Lower leg skin (tissue), 4 donors: Measurements from ENCODE around the gene GPATCH2. TPM values are rescaled to one million over a fixed set of nuclear protein-coding genes. Genes with fewer than 3 reads are reported as not detected.

ENCODE experiments used
- DNase-seq, 2 donors: peaks; one replicate each; pipeline ENCODE4 v3.0.0-alpha.2; 2019; ENCODE audit warnings: low spot score in 2 of 2
- H3K4me3 ChIP-seq: fragments of 200-600 bp; sonication (generic); 2 replicates; pipeline ENCODE4 v1.5.1; 2017; ENCODE audit warnings: mild to moderate bottlenecking, low read depth; ENCODE audit not compliant: poor library complexity, severe bottlenecking
- POLR2A ChIP-seq, 2 donors: fragments of 450-650 bp; IDR thresholded peaks; one replicate each; pipeline ENCODE4 v1.6.1; 2016 to 2017; ENCODE audit warnings: antibody characterized with exemption in 2 of 2, mild to moderate bottlenecking in 1 of 2, moderate library complexity in 1 of 2
- WGBS, 2 donors: methylation state at CpG; one replicate each; pipeline ENCODE4 v1.1.5; 2018; 5-methylcytosine and 5-hydroxymethylcytosine counted together
- intact Hi-C: fragments of 100-400 bp; cut with DNase I; formaldehyde crosslinking; loops from one replicate; pipeline ENCODE4 v1.15.0; 2023; ENCODE audit warnings: low total_unique reads
- total RNA-seq, 4 donors: library from RNA; depleted of rRNA; stranded (reverse); fragments of >200 nt; gene quantifications; one replicate each; pipeline ENCODE4 v1.1.0, GENCODE V29; 2016
- TF ChIP-seq, protein P1 (sequence below), 3 donors: fragments of 450-650 bp; IDR thresholded peaks; one replicate each; pipeline ENCODE4 v1.5.1; 2016; ENCODE audit warnings: antibody characterized with exemption in 3 of 3, mild to moderate bottlenecking in 3 of 3, moderate library complexity in 2 of 3

Gene GPATCH2
- total RNA-seq, 4 donors from 2014 or later = 8.7 to 11.7 (median 9.2) TPM

DNA sequence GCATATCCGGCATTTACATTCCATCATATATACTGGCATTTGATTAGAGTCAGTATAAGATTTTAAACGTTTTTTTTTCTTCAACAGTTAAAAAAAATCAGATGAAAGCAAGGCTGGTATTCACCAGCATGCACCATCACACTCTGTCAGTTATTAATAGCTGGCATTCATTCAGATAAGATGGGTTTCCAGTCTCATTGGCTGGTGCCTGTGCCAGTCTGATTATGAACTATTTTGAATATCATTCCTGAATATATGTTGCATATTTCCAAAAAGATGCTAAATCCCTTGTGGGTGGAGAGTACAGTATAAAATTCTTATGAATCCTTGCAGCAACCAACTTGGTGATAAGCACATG, 211.7 kb downstream of the GPATCH2 start:
- DNase-seq = no peak
- 41 to 42% methylated on average over 2 of the region's 2 CpGs for WGBS, 2 donors
- intact Hi-C loops = no loop called here
- TF ChIP-seq, protein P1, sequence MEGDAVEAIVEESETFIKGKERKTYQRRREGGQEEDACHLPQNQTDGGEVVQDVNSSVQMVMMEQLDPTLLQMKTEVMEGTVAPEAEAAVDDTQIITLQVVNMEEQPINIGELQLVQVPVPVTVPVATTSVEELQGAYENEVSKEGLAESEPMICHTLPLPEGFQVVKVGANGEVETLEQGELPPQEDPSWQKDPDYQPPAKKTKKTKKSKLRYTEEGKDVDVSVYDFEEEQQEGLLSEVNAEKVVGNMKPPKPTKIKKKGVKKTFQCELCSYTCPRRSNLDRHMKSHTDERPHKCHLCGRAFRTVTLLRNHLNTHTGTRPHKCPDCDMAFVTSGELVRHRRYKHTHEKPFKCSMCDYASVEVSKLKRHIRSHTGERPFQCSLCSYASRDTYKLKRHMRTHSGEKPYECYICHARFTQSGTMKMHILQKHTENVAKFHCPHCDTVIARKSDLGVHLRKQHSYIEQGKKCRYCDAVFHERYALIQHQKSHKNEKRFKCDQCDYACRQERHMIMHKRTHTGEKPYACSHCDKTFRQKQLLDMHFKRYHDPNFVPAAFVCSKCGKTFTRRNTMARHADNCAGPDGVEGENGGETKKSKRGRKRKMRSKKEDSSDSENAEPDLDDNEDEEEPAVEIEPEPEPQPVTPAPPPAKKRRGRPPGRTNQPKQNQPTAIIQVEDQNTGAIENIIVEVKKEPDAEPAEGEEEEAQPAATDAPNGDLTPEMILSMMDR (IDR thresholded peaks at IDR 0.05) = no peak
- no peak for TF ChIP-seq POLR2A (IDR thresholded peaks at IDR 0.05)
- no peak overlapping the region for H3K4me3 ChIP-seq

- no peak for DNase-seq
- H3K4me3 ChIP-seq = no peak overlapping the region
- no peak for TF ChIP-seq POLR2A (IDR thresholded peaks at IDR 0.05)
- TF ChIP-seq, protein P1 (IDR thresholded peaks at IDR 0.05) = no peak
- intact Hi-C loops = no loop called here
- WGBS, 2 donors = 88 to 89% methylated on average over 14 of the region's 14 CpGs
These were observed 212.4 kb downstream of the GPATCH2 start for GRCh38 chr1:217418269-217419193.

- H3K4me3 ChIP-seq = no peak overlapping the region
- TF ChIP-seq, protein P1 (IDR thresholded peaks at IDR 0.05) = no peak
- TF ChIP-seq POLR2A (IDR thresholded peaks at IDR 0.05) = no peak
- intact Hi-C loops = no loop called here
- DNase-seq = no peak
- 81 to 90% methylated on average over 3 of the region's 3 CpGs for WGBS, 2 donors
These were observed 213.5 kb downstream of the GPATCH2 start for GRCh38 chr1:217417363-217417762.

DNA sequence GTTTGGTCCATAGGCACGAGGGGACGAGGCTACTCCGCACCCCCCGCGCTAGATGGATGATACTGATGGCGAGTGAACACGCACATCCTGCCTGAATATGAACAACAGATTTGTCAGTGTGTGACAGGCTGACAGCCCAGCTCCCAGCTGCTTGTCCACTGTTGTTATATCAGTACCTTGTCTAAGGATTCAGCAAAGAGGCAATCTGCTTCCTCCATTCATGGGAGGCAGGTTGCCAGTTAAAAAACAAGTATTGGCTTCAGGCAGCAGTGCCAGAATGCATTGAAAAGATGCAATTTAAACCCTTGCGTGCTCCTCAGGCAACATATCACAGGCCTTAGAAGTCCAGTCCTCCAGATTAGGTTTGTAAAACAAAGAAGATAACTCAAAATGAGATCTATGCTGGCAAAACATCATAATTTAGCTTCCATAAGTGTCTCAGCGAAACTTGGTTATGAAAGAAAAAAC, 223.3 kb downstream of the GPATCH2 start:
- no peak for TF ChIP-seq POLR2A (IDR thresholded peaks at IDR 0.05)
- TF ChIP-seq, protein P1 (IDR thresholded peaks at IDR 0.05) = no peak
- DNase-seq = no peak
- WGBS, 2 donors = 81 to 85% methylated on average over 9 of the region's 9 CpGs
- intact Hi-C loops = no loop called here
- no peak overlapping the region for H3K4me3 ChIP-seq

DNA sequence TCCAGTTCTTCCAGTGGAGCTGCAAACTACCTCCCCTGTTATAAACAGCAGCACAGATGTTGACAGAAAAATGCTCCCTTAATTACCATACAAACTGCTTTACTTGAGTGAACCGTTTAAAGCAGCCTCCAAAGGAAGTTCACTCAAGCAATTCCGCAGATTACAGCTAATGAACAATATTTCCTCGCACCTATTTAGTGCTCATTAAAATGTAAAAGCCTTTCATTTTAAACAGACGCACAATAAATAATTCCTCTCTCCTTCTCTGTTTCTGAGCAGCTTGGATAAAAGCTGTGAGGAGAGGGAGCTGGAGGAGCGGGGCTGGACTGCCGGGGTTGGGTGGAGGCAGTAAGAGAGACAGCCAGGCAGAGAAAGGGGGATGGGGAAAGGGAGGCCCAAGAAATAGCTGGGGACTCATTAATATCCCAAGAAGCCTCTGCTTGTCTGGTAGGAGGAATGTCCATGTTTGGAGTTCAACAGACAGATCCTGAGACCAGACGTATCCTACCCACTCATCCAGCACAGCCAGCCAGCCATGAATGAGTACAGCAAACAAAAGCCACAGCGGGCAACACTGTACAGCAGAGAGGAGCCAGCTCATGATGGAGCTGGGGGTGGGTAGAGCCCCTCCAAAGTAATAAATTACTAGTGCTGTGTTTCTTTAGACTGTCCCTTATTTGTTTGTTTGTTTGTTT, 227.7 kb downstream of the GPATCH2 start:
- intact Hi-C loops = no loop called here
- 49 to 54% methylated on average over 8 of the region's 8 CpGs for WGBS, 2 donors
- DNase-seq = no peak
- TF ChIP-seq, protein P1 (IDR thresholded peaks at IDR 0.05) = no peak
- no peak for TF ChIP-seq POLR2A (IDR thresholded peaks at IDR 0.05)
- no peak overlapping the region for H3K4me3 ChIP-seq
